Measurements from ENCODE around the gene PHACTR2.
"Not testable (repeated sequence)": the region's sequence is repeated elsewhere in the genome, so short reads cannot be mapped to it uniquely, and the experiment has no call there.

Gene PHACTR2

GRCh38 chr6:143731789-143732188, 54.0 kb downstream of the PHACTR2 start:
- H3K4me3 ChIP-seq (ENCODE audit: low read depth in 1 of 2, low read length in 2 of 2): no peak overlapping the region

GRCh38 chr6:143732536-143732935, 54.8 kb downstream of the PHACTR2 start:
- Histone ChIP-seq H3K9me3 (ENCODE audit: insufficient read depth, low read length, severe bottlenecking) (no peaks in the 10 kb centered on the region), H3K4me2 (ENCODE audit: insufficient read depth, low read length) (no peak overlapping the region), H3K4me3 (ENCODE audit: low read depth in 1 of 2, low read length in 2 of 2) (no peak overlapping the region), H3K27ac (ENCODE audit: low read length) (no peak overlapping the region), H3K9ac (ENCODE audit: low read depth, low read length) (no peak overlapping the region), H3K4me1 (ENCODE audit: insufficient read depth, low read length) (no peaks in the 10 kb centered on the region), H2AFZ (ENCODE audit: low read depth, low read length) (no peak overlapping the region), H4K20me1 (ENCODE audit: insufficient read depth, low read length) (no peaks in the 10 kb centered on the region), H3K79me2 (ENCODE audit: insufficient read depth, low read length) (no peaks in the 10 kb centered on the region), H3K36me3 (ENCODE audit: insufficient read depth, low read length) (no peaks in the 10 kb centered on the region), H3K27me3 (ENCODE audit: insufficient read depth, low read length, poor library complexity) (peaks cover 3% of the 10 kb centered on the region)
- DNase-seq (no peak), ATAC-seq (ENCODE audit: insufficient read depth, low read depth) (no peak)
- TF ChIP-seq EZH2 (IDR thresholded peaks at IDR 0.05; ENCODE audit: borderline replicate concordance, low read depth, low read length, severe bottlenecking) (no peak), CTCF (IDR thresholded peaks at IDR 0.05; ENCODE audit: borderline replicate concordance, extremely low read depth, low read length, poor library complexity, severe bottlenecking) (no peak)

More at GRCh38 chr6:143731789-143732188, 54.0 kb downstream of the PHACTR2 start:
- Histone ChIP-seq H3K4me1 (ENCODE audit: insufficient read depth, low read length) (no peaks in the 10 kb centered on the region), H3K27me3 (ENCODE audit: insufficient read depth, low read length, poor library complexity) (peaks cover 3% of the 10 kb centered on the region), H3K9ac (ENCODE audit: low read depth, low read length) (no peak overlapping the region), H3K9me3 (ENCODE audit: insufficient read depth, low read length, severe bottlenecking) (no peaks in the 10 kb centered on the region), H3K27ac (ENCODE audit: low read length) (no peak overlapping the region), H3K79me2 (ENCODE audit: insufficient read depth, low read length) (no peaks in the 10 kb centered on the region), H2AFZ (ENCODE audit: low read depth, low read length) (no peak overlapping the region), H3K36me3 (ENCODE audit: insufficient read depth, low read length) (no peaks in the 10 kb centered on the region), H4K20me1 (ENCODE audit: insufficient read depth, low read length) (no peaks in the 10 kb centered on the region), H3K4me2 (ENCODE audit: insufficient read depth, low read length) (no peak overlapping the region)
- DNase-seq (no peak), ATAC-seq (ENCODE audit: insufficient read depth, low read depth) (no peak)
- TF ChIP-seq CTCF (IDR thresholded peaks at IDR 0.05; ENCODE audit: borderline replicate concordance, extremely low read depth, low read length, poor library complexity, severe bottlenecking) (no peak), EZH2 (IDR thresholded peaks at IDR 0.05; ENCODE audit: borderline replicate concordance, low read depth, low read length, severe bottlenecking) (no peak)

- TF ChIP-seq CTCF (IDR thresholded peaks at IDR 0.05; ENCODE audit: borderline replicate concordance, extremely low read depth, low read length, poor library complexity, severe bottlenecking) (no peak), EZH2 (IDR thresholded peaks at IDR 0.05; ENCODE audit: borderline replicate concordance, low read depth, low read length, severe bottlenecking) (no peak)
- Histone ChIP-seq H4K20me1 (ENCODE audit: insufficient read depth, low read length) (no peaks in the 10 kb centered on the region), H3K27ac (ENCODE audit: low read length) (no peak overlapping the region), H2AFZ (ENCODE audit: low read depth, low read length) (no peak overlapping the region), H3K79me2 (ENCODE audit: insufficient read depth, low read length) (no peaks in the 10 kb centered on the region), H3K36me3 (ENCODE audit: insufficient read depth, low read length) (no peaks in the 10 kb centered on the region), H3K9me3 (ENCODE audit: insufficient read depth, low read length, severe bottlenecking) (no peaks in the 10 kb centered on the region), H3K27me3 (ENCODE audit: insufficient read depth, low read length, poor library complexity) (peaks cover 3% of the 10 kb centered on the region), H3K4me1 (ENCODE audit: insufficient read depth, low read length) (no peaks in the 10 kb centered on the region), H3K9ac (ENCODE audit: low read depth, low read length) (no peak overlapping the region), H3K4me2 (ENCODE audit: insufficient read depth, low read length) (no peak overlapping the region), H3K4me3 (ENCODE audit: low read depth in 1 of 2, low read length in 2 of 2) (no peak overlapping the region)
- ATAC-seq (ENCODE audit: insufficient read depth, low read depth): no peak
- DNase-seq: no peak
Observed at GRCh38 chr6:143733510-143733909, 55.7 kb downstream of the PHACTR2 start.

- ATAC-seq (ENCODE audit: insufficient read depth, low read depth) (no peak), DNase-seq (no peak)
- H3K27me3 ChIP-seq (ENCODE audit: insufficient read depth, low read length, poor library complexity): peaks cover 1% of the 10 kb centered on the region
- no peak overlapping the region for H3K9ac ChIP-seq (ENCODE audit: low read depth, low read length)
- H3K4me3 ChIP-seq (ENCODE audit: low read depth in 1 of 2, low read length in 2 of 2): no peak overlapping the region
- H3K4me1 ChIP-seq (ENCODE audit: insufficient read depth, low read length): no peaks in the 10 kb centered on the region
- no peak overlapping the region for H2AFZ ChIP-seq (ENCODE audit: low read depth, low read length)
- no peaks in the 10 kb centered on the region for H4K20me1 ChIP-seq (ENCODE audit: insufficient read depth, low read length)
- no peak overlapping the region for H3K4me2 ChIP-seq (ENCODE audit: insufficient read depth, low read length)
- H3K79me2 ChIP-seq (ENCODE audit: insufficient read depth, low read length): no peaks in the 10 kb centered on the region
- H3K9me3 ChIP-seq (ENCODE audit: insufficient read depth, low read length, severe bottlenecking): no peaks in the 10 kb centered on the region
- no peaks in the 10 kb centered on the region for H3K36me3 ChIP-seq (ENCODE audit: insufficient read depth, low read length)
- TF ChIP-seq CTCF (IDR thresholded peaks at IDR 0.05; ENCODE audit: borderline replicate concordance, extremely low read depth, low read length, poor library complexity, severe bottlenecking) (no peak), EZH2 (IDR thresholded peaks at IDR 0.05; ENCODE audit: borderline replicate concordance, low read depth, low read length, severe bottlenecking) (no peak)
- H3K27ac ChIP-seq (ENCODE audit: low read length): no peak overlapping the region
Observed at GRCh38 chr6:143734641-143735063, 56.9 kb downstream of the PHACTR2 start.

- not testable (repeated sequence) for H3K27ac ChIP-seq (ENCODE audit: low read length); DNase-seq; H3K27me3 ChIP-seq (ENCODE audit: insufficient read depth, low read length, poor library complexity); H2AFZ ChIP-seq (ENCODE audit: low read depth, low read length); H3K4me1 ChIP-seq (ENCODE audit: insufficient read depth, low read length); H4K20me1 ChIP-seq (ENCODE audit: insufficient read depth, low read length); H3K36me3 ChIP-seq (ENCODE audit: insufficient read depth, low read length); H3K4me3 ChIP-seq (ENCODE audit: low read depth in 1 of 2, low read length in 2 of 2); H3K9me3 ChIP-seq (ENCODE audit: insufficient read depth, low read length, severe bottlenecking); ATAC-seq (ENCODE audit: insufficient read depth, low read depth); H3K79me2 ChIP-seq (ENCODE audit: insufficient read depth, low read length); H3K4me2 ChIP-seq (ENCODE audit: insufficient read depth, low read length); H3K9ac ChIP-seq (ENCODE audit: low read depth, low read length)
Observed at GRCh38 chr6:143738072-143738690, 60.4 kb downstream of the PHACTR2 start.
